MCF 10A (cell line): ENCODE measurements around the gene C6orf118. TPM values are rescaled to one million over a fixed set of nuclear protein-coding genes. Genes with fewer than 3 reads are reported as not detected.

Experiments used
- BruUV-seq: library from RNA; stranded (reverse); fragments of 400-500 nt; replicated peaks from 2 replicates; lab custom pipeline; 2021; lab: Mats Ljungman, UMichigan
- CTCF ChIA-PET: fragments of 300-600 bp; sonication (Branson Sonifier 250); formaldehyde crosslinking; extraction: SDS; loops from one replicate; lab custom pipeline; 2021; ENCODE audit warnings: antibody characterized with exemption, inconsistent platforms; lab: Yijun Ruan, JAX
- POLR2A ChIA-PET: fragments of 300-600, 350-650 bp; sonication (Branson Sonifier 250); formaldehyde crosslinking; extraction: SDS; loops from one replicate; lab custom pipeline; 2020; ENCODE audit warnings: antibody characterized with exemption, inconsistent platforms; lab: Yijun Ruan, JAX
- DNase-seq: peaks from one replicate; pipeline ENCODE4 v3.0.0-alpha.2; 2018; ENCODE audit not compliant: unreplicated experiment
- H3K27ac Mint-ChIP-seq: one replicate; pipeline ENCODE4 v1.8.0; 2022; ENCODE audit warnings: mild to moderate bottlenecking, low read depth, mixed read lengths; ENCODE audit not compliant: unreplicated experiment
- H3K27me3 Mint-ChIP-seq: one replicate; pipeline ENCODE4 v1.8.0; 2022; ENCODE audit warnings: mixed read lengths; ENCODE audit not compliant: insufficient read depth, unreplicated experiment
- H3K36me3 Mint-ChIP-seq: one replicate; pipeline ENCODE4 v1.8.0; 2022; ENCODE audit warnings: mild to moderate bottlenecking, moderate library complexity, mixed read lengths; ENCODE audit not compliant: insufficient read depth, unreplicated experiment
- H3K4me1 Mint-ChIP-seq: one replicate; pipeline ENCODE4 v1.8.0; 2022; ENCODE audit warnings: mixed read lengths; ENCODE audit not compliant: insufficient read depth, unreplicated experiment
- H3K4me3 Mint-ChIP-seq: one replicate; pipeline ENCODE4 v1.8.0; 2022; ENCODE audit warnings: mild to moderate bottlenecking, moderate library complexity, mixed read lengths; ENCODE audit not compliant: unreplicated experiment
- H3K9me3 Mint-ChIP-seq: one replicate; pipeline ENCODE4 v1.8.0; 2022; ENCODE audit warnings: mixed read lengths; ENCODE audit not compliant: unreplicated experiment
- CTCF ChIP-seq: fragments of 200-600 bp; IDR thresholded peaks from one replicate; pipeline ENCODE4 v1.8.0; 2022; ENCODE audit warnings: antibody characterized with exemption, mild to moderate bottlenecking; ENCODE audit not compliant: unreplicated experiment
- intact Hi-C: fragments of 100-400 bp; cut with micrococcal nuclease; formaldehyde crosslinking; loops from 2 replicates; pipeline ENCODE4 v1.14.1; 2022
- total RNA-seq: library from RNA; stranded (reverse); gene quantifications from 2 replicates; pipeline ENCODE4 v1.2.3, GENCODE V29; 2022

The C6orf118 gene
- total RNA-seq, 1 experiment from 2014 or later, result not detected

- Mint-ChIP-seq H3K27ac (no peak overlapping the region), H3K36me3 (no peaks in the 10 kb centered on the region), H3K27me3 (no peaks in the 10 kb centered on the region), H3K4me1 (no peaks in the 10 kb centered on the region), H3K9me3 (peaks cover 12% of the 10 kb centered on the region), H3K4me3 (no peak overlapping the region)
- ChIA-PET POLR2A (interaction anchor here (0.5 to 0.7 kb wide), 2 partner anchors 8 to 132 kb away, joined by 3 read pairs; no protein-coding TSS in a partner anchor), CTCF (interaction anchor here (0.5 to 0.6 kb wide), 3 partner anchors 8 to 531 kb away, joined by 3 read pairs; no protein-coding TSS in a partner anchor)
- DNase-seq, result no peak
- BruUV-seq, result no TSS peak
- TF ChIP-seq CTCF, result no peak
- intact Hi-C loops, result no loop called here
Observed at GRCh38 chr6:165292657-165293056, 16.7 kb downstream of the C6orf118 start.

DNA sequence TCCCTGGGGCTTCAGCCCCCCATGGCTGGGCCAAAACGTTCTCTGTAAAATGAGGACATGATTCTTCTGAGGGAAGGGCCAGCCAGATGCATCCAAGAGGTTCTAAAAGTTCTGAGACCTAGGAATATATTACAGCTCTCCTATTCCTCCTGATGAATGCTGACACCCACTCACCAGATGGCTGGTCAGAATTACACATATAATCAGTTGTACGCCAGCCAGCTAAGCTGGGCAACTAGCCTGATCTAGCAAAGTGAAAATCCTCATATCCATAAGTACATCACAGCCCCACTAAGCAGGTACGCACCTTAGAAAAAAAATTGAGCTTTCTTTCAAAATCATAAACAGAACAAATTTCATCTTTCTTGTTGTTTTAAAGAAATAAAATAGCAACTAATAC is 34.8 kb downstream of the C6orf118 start:
- no peak for TF ChIP-seq CTCF
- ChIA-PET POLR2A (no interaction called here), CTCF (no interaction called here)
- Mint-ChIP-seq H3K4me1 (no peaks in the 10 kb centered on the region), H3K36me3 (peaks cover 6% of the 10 kb centered on the region), H3K9me3 (no peaks in the 10 kb centered on the region), H3K4me3 (no peak overlapping the region), H3K27ac (no peak overlapping the region), H3K27me3 (no peaks in the 10 kb centered on the region)
- intact Hi-C loops, result no loop called here
- no peak for DNase-seq
- no TSS peak for BruUV-seq

GRCh38 chr6:165272585-165272984 is 36.8 kb downstream of the C6orf118 start:
- intact Hi-C loops, result no loop called here
- CTCF ChIA-PET, result no interaction called here
- peaks cover 7% of the 10 kb centered on the region for H3K9me3 Mint-ChIP-seq

GRCh38 chr6:165268987-165269386 is 40.4 kb downstream of the C6orf118 start:
- TF ChIP-seq CTCF, result no peak
- POLR2A ChIA-PET, result no interaction called here
- Mint-ChIP-seq H3K9me3 (peaks cover 7% of the 10 kb centered on the region), H3K4me1 (peaks cover 6% of the 10 kb centered on the region), H3K27me3 (no peaks in the 10 kb centered on the region), H3K36me3 (no peaks in the 10 kb centered on the region), H3K27ac (no peak overlapping the region), H3K4me3 (no peak overlapping the region)
- no TSS peak for BruUV-seq
- no peak for DNase-seq
- CTCF ChIA-PET, result no interaction called here
- intact Hi-C loops, result no loop called here

More at GRCh38 chr6:165272585-165272984, 36.8 kb downstream of the C6orf118 start:
- Mint-ChIP-seq H3K4me1 (no peaks in the 10 kb centered on the region), H3K27ac (no peak overlapping the region), H3K27me3 (no peaks in the 10 kb centered on the region), H3K4me3 (no peak overlapping the region), H3K36me3 (peaks cover 6% of the 10 kb centered on the region)
- no peak for TF ChIP-seq CTCF
- no TSS peak for BruUV-seq
- POLR2A ChIA-PET, result no interaction called here
- DNase-seq, result no peak
